HAP-1 (cell line): ENCODE data around the gene PIANP.

ENCODE experiments used
- DNase-seq, 2 experiments: peaks; one replicate each; pipeline ENCODE4 v3.0.0-alpha.2; 2016 to 2020; ENCODE audit warnings: low spot score in 2 of 2
- H3K27me3 ChIP-seq: fragments of 250-450 bp; sonication (Bioruptor Pico); 2 replicates; pipeline ENCODE4 v1.5.1; 2020; ENCODE audit warnings: low read depth, mild to moderate bottlenecking, moderate library complexity
- H3K36me3 ChIP-seq: fragments of 250-450 bp; sonication (Bioruptor Pico); replicated peaks from 2 replicates; pipeline ENCODE4 v1.5.1; 2020; ENCODE audit warnings: mild to moderate bottlenecking
- H3K4me1 ChIP-seq: fragments of 250-450 bp; sonication (Bioruptor Pico); 2 replicates; pipeline ENCODE4 v1.5.1; 2020; ENCODE audit warnings: mild to moderate bottlenecking
- H3K4me3 ChIP-seq: fragments of 250-450 bp; sonication (Bioruptor Pico); 2 replicates; pipeline ENCODE4 v1.5.1; 2020; ENCODE audit warnings: mild to moderate bottlenecking, moderate library complexity
- H3K9me3 ChIP-seq: fragments of 250-450 bp; sonication (Bioruptor Pico); 2 replicates; pipeline ENCODE4 v1.5.1; 2020; ENCODE audit warnings: mild to moderate bottlenecking, moderate library complexity
- in situ Hi-C: fragments of 300-500 bp; cut with MboI; formaldehyde crosslinking; loops from 3 replicates; pipeline ENCODE4 v1.14.3; 2020; ENCODE audit warnings: low sequenced_read_pairs, inconsistent platforms, mixed read lengths

The PIANP gene

DNA sequence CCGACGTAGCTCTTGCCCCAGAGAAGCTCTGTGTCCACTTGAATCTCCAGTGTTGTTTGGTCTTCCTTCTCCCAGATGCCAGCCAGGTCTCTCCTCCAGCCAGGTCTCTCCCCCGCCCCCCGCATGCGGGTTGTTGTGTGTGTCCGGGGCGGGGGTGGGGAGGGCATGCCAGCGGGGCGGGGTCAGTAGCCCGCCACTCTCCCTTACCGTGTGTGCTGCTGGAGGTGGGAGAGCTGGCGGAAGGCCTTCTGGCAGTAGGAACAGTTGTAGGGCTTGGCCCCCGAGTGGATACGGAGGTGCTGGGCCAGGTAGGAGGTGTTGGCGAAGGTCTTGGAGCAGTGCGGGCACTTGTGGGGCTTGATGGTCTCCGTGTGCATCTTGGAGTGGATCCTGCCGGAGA is 28.5 kb downstream of the PIANP start:
- in situ Hi-C loops: no loop called here
- Histone ChIP-seq H3K4me3 (no peak overlapping the region), H3K36me3 (peaks cover 92% of the 10 kb centered on the region), H3K27me3 (no peaks in the 10 kb centered on the region), H3K4me1 (no peaks in the 10 kb centered on the region; the same call in 1 of the 2 replicates), H3K9me3 (no peaks in the 10 kb centered on the region)
- no peak for DNase-seq

DNA sequence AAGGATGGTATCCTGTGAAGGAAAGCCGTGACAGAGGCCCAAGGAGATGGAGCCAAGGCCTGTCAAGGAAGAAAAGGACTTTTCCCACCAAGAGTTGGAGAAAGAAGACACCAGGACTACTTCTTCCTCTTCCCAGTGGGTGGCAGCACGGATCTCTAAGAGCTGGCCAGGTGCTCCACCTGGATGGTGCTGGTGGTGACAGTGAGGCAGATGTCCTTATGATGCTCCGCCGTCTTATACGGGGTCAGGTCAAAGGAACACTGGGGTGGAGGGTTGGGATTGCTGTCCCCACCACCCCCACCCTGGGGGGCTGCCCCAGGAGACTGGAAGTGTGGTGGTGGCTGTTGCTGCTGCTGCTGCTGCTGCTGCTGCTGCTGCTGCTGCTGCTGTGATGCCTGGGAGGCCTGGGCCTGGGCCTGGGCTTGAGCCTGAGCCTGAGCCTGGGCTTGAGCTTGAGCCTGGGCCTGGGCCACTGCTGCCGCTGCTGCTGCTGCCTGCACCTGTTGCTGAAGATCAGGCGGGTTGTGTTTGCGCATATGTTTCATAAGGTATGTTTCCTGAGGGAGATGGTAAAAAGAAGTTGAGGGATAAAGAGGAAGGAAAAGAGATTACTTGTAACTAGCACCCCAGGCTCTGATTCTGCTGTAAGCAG is 32.9 kb downstream of the PIANP start:
- Histone ChIP-seq H3K4me3 (no peak overlapping the region), H3K27me3 (no peaks in the 10 kb centered on the region), H3K36me3 (peaks cover 54% of the 10 kb centered on the region), H3K9me3 (no peaks in the 10 kb centered on the region), H3K4me1 (peaks cover 4% of the 10 kb centered on the region)
- no peak for DNase-seq
- in situ Hi-C loops: no loop called here

DNA sequence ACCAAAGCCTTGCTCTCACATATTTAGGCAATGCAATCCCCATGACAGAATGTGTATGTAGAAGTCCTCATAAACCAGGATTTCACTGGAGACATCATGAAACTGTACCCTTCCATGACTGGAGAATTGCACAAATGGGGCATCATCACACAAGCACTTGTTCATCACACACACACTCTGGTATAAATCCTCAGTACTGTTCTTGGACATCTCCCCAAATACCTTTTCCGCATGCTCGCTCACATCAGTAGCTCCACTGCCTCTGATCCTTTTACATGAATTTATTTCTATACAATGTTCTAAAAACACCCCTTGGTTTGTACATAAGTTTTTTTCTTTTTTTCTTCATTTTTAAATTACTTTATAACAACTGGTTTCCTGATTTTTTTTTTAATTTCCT is 34.4 kb downstream of the PIANP start:
- H3K9me3 ChIP-seq: no peaks in the 10 kb centered on the region
- H3K4me1 ChIP-seq: peaks cover 8% of the 10 kb centered on the region
- DNase-seq: no peak
- no peaks in the 10 kb centered on the region for H3K27me3 ChIP-seq
- in situ Hi-C loops: no loop called here
- peaks cover 42% of the 10 kb centered on the region for H3K36me3 ChIP-seq
- H3K4me3 ChIP-seq: no peak overlapping the region

DNA sequence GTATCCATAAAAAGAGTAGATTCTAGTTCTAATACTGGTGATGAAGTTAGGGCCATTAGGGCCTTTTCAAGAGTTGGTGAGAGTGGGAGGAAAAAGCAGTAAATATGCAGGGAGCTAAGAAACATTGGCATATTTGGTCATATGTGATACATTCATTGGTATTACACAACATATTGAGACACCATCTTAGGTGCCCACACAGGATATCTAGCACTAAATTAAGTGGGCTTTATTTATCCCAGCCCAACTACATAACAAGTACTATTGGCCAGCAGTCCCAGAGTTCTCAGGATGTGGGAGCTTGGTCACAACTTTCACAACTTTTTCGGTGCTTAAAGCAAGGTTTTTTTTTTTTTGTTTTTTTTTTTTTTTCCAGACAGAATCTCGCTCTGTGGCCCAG is 35.7 kb downstream of the PIANP start:
- no peaks in the 10 kb centered on the region for H3K9me3 ChIP-seq
- DNase-seq: no peak
- in situ Hi-C loops: no loop called here

GRCh38 chr12:6662906-6663742 is 37.5 kb downstream of the PIANP start, which contains the start of gene ING4:
ING4 (minus strand) TSS chr12:6663119; CDS start chr12:6663101, 18 bp downstream.
- Histone ChIP-seq H3K4me3 (peak within 1 kb of the TSS; percentile 74), H3K4me1 (peaks cover 8% of the 10 kb centered on the region), H3K36me3 (peaks cover 13% of the 10 kb centered on the region), H3K9me3 (no peaks in the 10 kb centered on the region), H3K27me3 (no peaks in the 10 kb centered on the region)
- DNase-seq: peak; percentile 96 to 97
- in situ Hi-C loops: no loop called here

More for the DNA sequence above, 35.7 kb downstream of the PIANP start:
- Histone ChIP-seq H3K4me3 (no peak overlapping the region), H3K4me1 (peaks cover 8% of the 10 kb centered on the region), H3K36me3 (peaks cover 28% of the 10 kb centered on the region), H3K27me3 (no peaks in the 10 kb centered on the region)

DNA sequence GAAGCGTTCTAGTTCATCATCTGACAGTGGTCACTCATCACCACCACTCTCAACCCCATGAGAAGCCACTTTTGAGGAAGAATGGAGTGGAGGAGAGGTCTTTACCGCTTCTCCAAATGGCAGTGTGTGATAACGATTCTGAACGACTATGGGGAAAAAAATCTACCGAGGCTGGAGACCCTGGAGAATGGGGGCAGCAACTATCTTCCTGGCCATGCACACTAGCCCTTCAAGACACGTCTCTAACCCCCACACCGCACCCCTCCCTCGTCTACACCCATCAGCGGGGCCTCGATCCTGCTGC is 38.1 kb downstream of the PIANP start:
- in situ Hi-C loops: no loop called here
- DNase-seq: no peak
- Histone ChIP-seq H3K27me3 (no peaks in the 10 kb centered on the region), H3K36me3 (peaks cover 7% of the 10 kb centered on the region), H3K9me3 (no peaks in the 10 kb centered on the region), H3K4me3 (peak overlapping the region; percentile 74), H3K4me1 (peaks cover 8% of the 10 kb centered on the region)

GRCh38 chr12:6653987-6654386 is 46.6 kb downstream of the PIANP start:
- Histone ChIP-seq H3K4me1 (no peaks in the 10 kb centered on the region), H3K36me3 (peaks cover 8% of the 10 kb centered on the region; the same call in 1 of the 2 replicates)
- in situ Hi-C loops: no loop called here

GRCh38 chr12:6653342-6653741 is 47.3 kb downstream of the PIANP start:
- no peaks in the 10 kb centered on the region for H3K27me3 ChIP-seq
- no peak overlapping the region for H3K4me3 ChIP-seq
- no peak for DNase-seq
- H3K4me1 ChIP-seq: no peaks in the 10 kb centered on the region
- H3K9me3 ChIP-seq: no peaks in the 10 kb centered on the region
- in situ Hi-C loops: no loop called here
- H3K36me3 ChIP-seq: peaks cover 8% of the 10 kb centered on the region; the same call in 1 of the 2 replicates

More at GRCh38 chr12:6653987-6654386, 46.6 kb downstream of the PIANP start:
- DNase-seq: no peak
- H3K9me3 ChIP-seq: no peaks in the 10 kb centered on the region
- no peaks in the 10 kb centered on the region for H3K27me3 ChIP-seq
- no peak overlapping the region for H3K4me3 ChIP-seq

GRCh38 chr12:6652391-6652790 is 48.2 kb downstream of the PIANP start:
- Histone ChIP-seq H3K4me1 (no peaks in the 10 kb centered on the region), H3K36me3 (peaks cover 12% of the 10 kb centered on the region; the same call in 1 of the 2 replicates), H3K9me3 (no peaks in the 10 kb centered on the region), H3K27me3 (no peaks in the 10 kb centered on the region), H3K4me3 (no peak overlapping the region)
- no peak for DNase-seq
- in situ Hi-C loops: no loop called here

GRCh38 chr12:6650832-6651231 is 49.8 kb downstream of the PIANP start:
- Histone ChIP-seq H3K4me3 (no peak overlapping the region), H3K27me3 (no peaks in the 10 kb centered on the region), H3K9me3 (no peaks in the 10 kb centered on the region), H3K4me1 (no peaks in the 10 kb centered on the region), H3K36me3 (peaks cover 11% of the 10 kb centered on the region; the same call in 1 of the 2 replicates)
- in situ Hi-C loops: no loop called here
- no peak for DNase-seq

- peaks cover 3% of the 10 kb centered on the region; the same call in 1 of the 2 replicates for H3K9me3 ChIP-seq
- H3K4me3 ChIP-seq: no peak within 1 kb of the TSS
- peaks cover 4% of the 10 kb centered on the region; the same call in 1 of the 2 replicates for H3K36me3 ChIP-seq
- in situ Hi-C loops: no loop called here
- no peaks in the 10 kb centered on the region; the same call in 1 of the 2 replicates for H3K4me1 ChIP-seq
- no peak for DNase-seq
- no peaks in the 10 kb centered on the region for H3K27me3 ChIP-seq
Observed at GRCh38 chr12:6647083-6647604, 53.5 kb downstream of the PIANP start, which contains the start of gene ACRBP. ACRBP (minus strand) TSS chr12:6647432; CDS start chr12:6647366, 66 bp downstream.

DNA sequence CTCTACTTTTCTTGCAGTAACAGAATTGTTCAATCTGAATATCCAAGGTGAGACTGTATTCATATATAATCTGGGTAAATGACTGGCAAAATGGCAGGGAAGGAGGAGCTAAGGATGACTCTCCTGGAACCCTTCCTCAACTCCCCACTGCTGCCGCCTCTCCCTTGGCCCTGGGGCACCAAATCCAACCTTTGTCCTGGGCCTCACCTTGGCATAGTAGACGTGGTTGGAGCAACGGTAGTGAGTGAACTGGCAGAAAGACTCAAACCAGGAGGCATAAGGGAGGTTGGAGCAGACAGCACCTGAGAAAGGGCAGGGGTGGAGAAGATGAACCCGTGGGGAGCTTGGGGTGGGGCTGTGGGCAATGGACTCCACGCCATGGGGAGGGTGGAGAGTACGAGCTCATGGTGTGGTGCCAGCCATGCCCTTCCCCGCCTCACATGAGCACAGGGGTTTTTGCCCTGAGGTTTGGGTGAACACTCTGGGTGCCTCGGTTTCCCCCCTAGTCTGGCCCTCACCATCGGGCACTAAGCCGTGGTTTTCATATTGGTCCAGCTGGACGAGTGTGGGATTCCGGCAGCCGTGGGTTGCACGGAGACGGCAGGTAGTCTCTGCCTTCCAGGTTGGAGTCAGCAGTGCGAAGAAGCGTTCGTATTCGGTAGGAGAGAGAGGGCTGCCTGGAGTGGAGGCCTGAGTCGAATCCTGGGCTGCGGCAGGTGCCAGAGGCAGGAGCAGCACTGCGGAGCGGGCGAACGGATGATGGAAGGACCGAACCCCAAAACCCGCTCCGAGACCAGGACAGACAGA is 54.1 kb downstream of the PIANP start:
- in situ Hi-C loops: no loop called here
- peaks cover 3% of the 10 kb centered on the region; the same call in 1 of the 2 replicates for H3K9me3 ChIP-seq
- no peaks in the 10 kb centered on the region for H3K27me3 ChIP-seq
- DNase-seq: no peak
- no peaks in the 10 kb centered on the region; the same call in 1 of the 2 replicates for H3K4me1 ChIP-seq
- no peak overlapping the region for H3K4me3 ChIP-seq
- H3K36me3 ChIP-seq: peaks cover 4% of the 10 kb centered on the region; the same call in 1 of the 2 replicates

GRCh38 chr12:6644903-6645302 is 55.7 kb downstream of the PIANP start:
- H3K4me1 ChIP-seq: no peaks in the 10 kb centered on the region; the same call in 1 of the 2 replicates
- H3K27me3 ChIP-seq: no peaks in the 10 kb centered on the region
- in situ Hi-C loops: no loop called here
- peaks cover 4% of the 10 kb centered on the region; the same call in 1 of the 2 replicates for H3K36me3 ChIP-seq
- no peak for DNase-seq
- peaks cover 3% of the 10 kb centered on the region; the same call in 1 of the 2 replicates for H3K9me3 ChIP-seq
- no peak overlapping the region for H3K4me3 ChIP-seq
